ENCODE measurements around the gene NME3. TPM values are rescaled to one million over a fixed set of nuclear protein-coding genes. Genes with fewer than 3 reads are reported as not detected.

Gene NME3
- total and polyA plus RNA-seq, 2 of the 4 experiments (the other 2 are of a cell fraction) = 12.7 to 41.2 TPM

GRCh38 chr16:1724491-1724890 is 46.9 kb downstream of the NME3 start:
- H3K4me3 ChIP-seq (ENCODE audit: insufficient read depth, low read depth, low read length) = no peak overlapping the region
- H3K9me1 ChIP-seq (ENCODE audit: insufficient read depth, low read length) = peaks cover 8% of the 10 kb centered on the region
- H4K8ac ChIP-seq (ENCODE audit: low read depth in 2 of 2, low read length in 2 of 2) = no peak overlapping the region
- H3K9ac ChIP-seq (ENCODE audit: low read depth, low read length) = no peak overlapping the region
- H3K27ac ChIP-seq (ENCODE audit: insufficient read depth, low read length) = no peak overlapping the region
- no peak overlapping the region for H3K23ac ChIP-seq (ENCODE audit: low read depth, low read length)
- H2BK20ac ChIP-seq (ENCODE audit: low read depth, low read length) = no peak overlapping the region
- H3K9me3 ChIP-seq (ENCODE audit: control insufficient read depth, insufficient read depth, low read length) = no peaks in the 10 kb centered on the region
- ATAC-seq (ENCODE audit: low read depth) (no peak), DNase-seq (no peak)
- in situ Hi-C loops (cut with MboI; ENCODE audit: low sequenced_read_pairs) (no loop called here), dilution Hi-C loops (cut with HindIII; ENCODE audit: low sequenced_read_pairs, unreplicated experiment) (no loop called here), intact Hi-C loops (cut with micrococcal nuclease) (no loop called here)
- H2BK15ac ChIP-seq (ENCODE audit: low read depth, low read length) = no peak overlapping the region
- no peak overlapping the region for H3K4ac ChIP-seq (ENCODE audit: low read depth, low read length)
- H3K14ac ChIP-seq (replicated peaks; ENCODE audit: low read depth, low read length) = no peak overlapping the region
- peaks cover 21 to 73% of the 10 kb centered on the region in 2 experiments for H3K79me1 ChIP-seq (ENCODE audit: low read depth in 1 of 2, low read length in 2 of 2)
- ChIA-PET CTCF (no interaction called here), POLR2A (ENCODE audit: unreplicated experiment) (no interaction called here)
- H3K4me1 ChIP-seq (ENCODE audit: control insufficient read depth, insufficient read depth, low read length) = peaks cover 8% of the 10 kb centered on the region
- TF ChIP-seq ELK1 (IDR thresholded peaks at IDR 0.05; ENCODE audit: borderline replicate concordance, low read depth, low read length) = no peak
- TF ChIP-seq MAFK (IDR thresholded peaks at IDR 0.05; ENCODE audit: low read depth, low read length) = no peak
- no peak for TF ChIP-seq USF2 (IDR thresholded peaks at IDR 0.05; ENCODE audit: low read depth, low read length)
- no peak for TF ChIP-seq BHLHE40 (IDR thresholded peaks at IDR 0.05; ENCODE audit: low read depth, low read length)
- no peak for TF ChIP-seq RFX5 (IDR thresholded peaks at IDR 0.05; ENCODE audit: low read depth, low read length)
- no peak for TF ChIP-seq CEBPB (IDR thresholded peaks at IDR 0.05; ENCODE audit: low read depth, low read length)
- no peak for TF ChIP-seq NFE2L2 (IDR thresholded peaks at IDR 0.05; ENCODE audit: low read depth, low read length)
- TF ChIP-seq POLR2A (IDR thresholded peaks at IDR 0.05; ENCODE audit: low read depth, low read length) = no peak
- TF ChIP-seq MXI1 (IDR thresholded peaks at IDR 0.05; ENCODE audit: borderline replicate concordance, low read depth, low read length) = no peak
- TF ChIP-seq CTCF (conservative IDR thresholded peaks at IDR 0.05; ENCODE audit: low read depth, low read length) = no peak
- no peak for TF ChIP-seq SMC3 (IDR thresholded peaks at IDR 0.05; ENCODE audit: low read depth, low read length)
- WGBS, 2 experiments (ENCODE audit: extremely low coverage in 2 of 2, insufficient read length in 1 of 2) = 100% methylated on average over 5 of the region's 12 CpGs; no CpG with 5 or more reads in 1 of the 2 experiments
- H4K91ac ChIP-seq (ENCODE audit: insufficient read depth, low read depth, low read length) = no peak overlapping the region
- no peak overlapping the region for H2AK9ac ChIP-seq (replicated peaks; ENCODE audit: low read depth, low read length, poor library complexity)
- BruUV-seq (replicated peaks) = no TSS peak
- no peak overlapping the region for H2AFZ ChIP-seq (replicated peaks; ENCODE audit: low read length, poor library complexity)
- no peak overlapping the region for H3K18ac ChIP-seq (ENCODE audit: low read depth, low read length)
- H2BK120ac ChIP-seq (ENCODE audit: low read depth, low read length) = no peak overlapping the region
- H3K4me2 ChIP-seq (ENCODE audit: low read depth, low read length) = no peak overlapping the region
- no peak overlapping the region for H4K5ac ChIP-seq (ENCODE audit: low read depth, low read length)
- no peak overlapping the region for H2AK5ac ChIP-seq (ENCODE audit: low read depth, low read length)
- H3K36me3 ChIP-seq (ENCODE audit: control insufficient read depth, insufficient read depth, low read length) = peaks cover 36% of the 10 kb centered on the region
- no peak overlapping the region for H2BK5ac ChIP-seq (ENCODE audit: low read depth, low read length, poor library complexity, severe bottlenecking)
- peaks cover 55% of the 10 kb centered on the region for H4K20me1 ChIP-seq (ENCODE audit: insufficient read depth, low read length)
- H3K56ac ChIP-seq (ENCODE audit: extremely low read depth, insufficient read depth, low read length) = no peak overlapping the region
- no peaks in the 10 kb centered on the region for H3K27me3 ChIP-seq (ENCODE audit: control insufficient read depth, insufficient read depth, low read length)
